HepG2 (cell line): Measurements from ENCODE around the gene RPL18. TPM values are rescaled to one million over a fixed set of nuclear protein-coding genes. Genes with fewer than 3 reads are reported as not detected.

ENCODE experiments used
- ASH2L ChIP-seq: fragments of 300-600, 200-600 bp; sonication (generic); IDR thresholded peaks from 2 replicates; pipeline ENCODE4 v1.7.0; 2017; ENCODE audit warnings: low read depth, mild to moderate bottlenecking, moderate library complexity, mixed read lengths, low read length; ENCODE audit not compliant: insufficient read length
- CCAR2 ChIP-seq: fragments of 200-400 bp; formaldehyde crosslinking; optimal IDR thresholded peaks from 2 replicates; pipeline ENCODE3; 2018; ENCODE audit warnings: low read depth, mild to moderate bottlenecking, low read length, moderate library complexity
- CSRNP1 ChIP-seq: sonication (generic); formaldehyde crosslinking; IDR thresholded peaks from 2 replicates; pipeline ENCODE4 v1.8.1; 2023; ENCODE audit warnings: mild to moderate bottlenecking, missing genetic modification reagents
- HNF4G ChIP-seq, 2 experiments: sonication (generic) in 1 of 2; formaldehyde crosslinking in 1 of 2; IDR thresholded peaks; 2 replicates each; pipeline versions ENCODE4 v1.4.0 to v1.6.1; 2011 to 2020; ENCODE audit warnings: borderline replicate concordance in 2 of 2, low read depth in 2 of 2, mild to moderate bottlenecking in 2 of 2, low read length in 1 of 2, missing genetic modification reagents in 1 of 2, moderate library complexity in 1 of 2
- ISL2 ChIP-seq: sonication (generic); formaldehyde crosslinking; IDR thresholded peaks from 2 replicates; pipeline ENCODE4 v1.5.0; 2020; ENCODE audit warnings: missing genetic modification reagents
- KDM1A ChIP-seq: IDR thresholded peaks from 2 replicates; pipeline ENCODE4 v1.6.1; 2016; ENCODE audit warnings: missing compliant biosample characterization
- MAFF ChIP-seq: IDR thresholded peaks from 2 replicates; pipeline ENCODE4 v1.6.1; 2011; ENCODE audit warnings: low read depth, low read length, improper control_type of control experiment
- POGZ ChIP-seq: sonication (generic); formaldehyde crosslinking; IDR thresholded peaks from 2 replicates; pipeline ENCODE4 v1.4.0; 2020; ENCODE audit warnings: mild to moderate bottlenecking, missing genetic modification reagents
- SATB2 ChIP-seq: sonication (generic); formaldehyde crosslinking; IDR thresholded peaks from 2 replicates; pipeline ENCODE4 v1.5.0; 2020; ENCODE audit warnings: missing genetic modification reagents
- SMAD1 ChIP-seq: sonication (generic); formaldehyde crosslinking; IDR thresholded peaks from 2 replicates; pipeline ENCODE4 v1.4.0; 2020; ENCODE audit warnings: missing genetic modification reagents, low read depth, mild to moderate bottlenecking, borderline replicate concordance
- SOX5 ChIP-seq: IDR thresholded peaks from 2 replicates; pipeline ENCODE4 v1.6.1; 2016; ENCODE audit warnings: borderline replicate concordance
- SRSF4 ChIP-seq: fragments of 200-400 bp; formaldehyde crosslinking; IDR thresholded peaks from one replicate; pipeline ENCODE4 v1.6.1; 2018; ENCODE audit warnings: mild to moderate bottlenecking, low read depth, low read length, moderate library complexity; ENCODE audit not compliant: poor library complexity, severe bottlenecking
- STAT5B ChIP-seq: sonication (generic); formaldehyde crosslinking; IDR thresholded peaks from 2 replicates; pipeline ENCODE4 v1.4.0; 2020; ENCODE audit warnings: missing genetic modification reagents
- SYNCRIP ChIP-seq: fragments of 200-400 bp; formaldehyde crosslinking; IDR thresholded peaks from 2 replicates; pipeline ENCODE4 v1.6.1; 2018; ENCODE audit warnings: mild to moderate bottlenecking, low read depth, low read length; ENCODE audit not compliant: insufficient read depth
- ZBTB38 ChIP-seq: sonication (generic); formaldehyde crosslinking; IDR thresholded peaks from 2 replicates; pipeline ENCODE4 v1.5.1; 2020; ENCODE audit warnings: mild to moderate bottlenecking, missing genetic modification reagents
- ZMYM2 ChIP-seq: sonication (generic); formaldehyde crosslinking; IDR thresholded peaks from 2 replicates; pipeline ENCODE4 v1.8.0; 2022; ENCODE audit warnings: mild to moderate bottlenecking, missing genetic modification reagents
- ZNF207 ChIP-seq: fragments of 450-650 bp; IDR thresholded peaks from 2 replicates; pipeline ENCODE4 v1.6.1; 2016; ENCODE audit warnings: antibody characterized with exemption, borderline replicate concordance
- ZNF782 ChIP-seq: sonication (generic); formaldehyde crosslinking; IDR thresholded peaks from 2 replicates; pipeline ENCODE4 v1.4.0; 2020; ENCODE audit warnings: missing genetic modification reagents, mild to moderate bottlenecking, borderline replicate concordance
- ZSCAN9 ChIP-seq: IDR thresholded peaks from 2 replicates; pipeline ENCODE4 v1.6.1; 2016; ENCODE audit warnings: borderline replicate concordance
- polyA plus RNA-seq, 8 experiments: library from polyadenylated mRNA; depleted of rRNA in 3 of 8; stranded (reverse) in 7 of 8; unstranded in 1 of 8; fragments of >200 nt; fragmentation: Illumina TruSeq in 4 of 8; extraction: Trizol in 4 of 8; gene quantifications; 2 replicates each; pipeline versions ENCODE4 v1.2.1 to v1.2.3, GENCODE V29; 2011 to 2016; ENCODE audit warnings: low read depth in 4 of 8, missing spikeins in 1 of 8, mixed read lengths in 1 of 8; ENCODE audit not compliant: insufficient read depth in 1 of 8
- total RNA-seq, 5 experiments: library from RNA; depleted of rRNA; stranded (reverse); fragments of >200 nt; fragmentation: Illumina TruSeq; extraction: Trizol; gene quantifications; 2 replicates each; pipeline ENCODE4 v1.2.3, GENCODE V29; 2016; ENCODE audit warnings: low read depth in 1 of 5
- TF ChIP-seq, protein P1 (sequence below): sonication (generic); formaldehyde crosslinking; IDR thresholded peaks from one replicate; pipeline ENCODE4 v1.5.1; 2020; ENCODE audit warnings: mild to moderate bottlenecking, missing genetic modification reagents; ENCODE audit errors: not compliant biosample characterization

RPL18 gene
- total and polyA plus RNA-seq, 2 of the 13 experiments (the other 11 are each of a cell fraction or from before 2014, with no cell fraction given): 1,485 to 1,639 TPM

- TF ChIP-seq ASH2L (no peak), CSRNP1 (CRISPR knock-in tag) (peak; percentile 40; the same call in 1 of the 2 replicates), MAFF (no peak), ZSCAN9 (CRISPR knock-in tag) (no peak), ZBTB38 (CRISPR knock-in tag) (no peak), POGZ (CRISPR knock-in tag) (no peak), ISL2 (CRISPR knock-in tag) (no peak), STAT5B (CRISPR knock-in tag) (no peak), HNF4G (IDR thresholded peaks at IDR 0.05; ENCODE audit: borderline replicate concordance, low read depth, low read length) (peak; percentile 79; the same call in 1 of the 2 replicates), HNF4G (CRISPR knock-in tag; IDR thresholded peaks at IDR 0.05; ENCODE audit: borderline replicate concordance, low read depth) (no peak), ZMYM2 (CRISPR knock-in tag) (no peak), SRSF4 (no peak), KDM1A (CRISPR knock-in tag) (no peak), SOX5 (CRISPR knock-in tag) (peak; percentile 75), SATB2 (CRISPR knock-in tag) (no peak), CCAR2 (no peak), ZNF207 (no peak), SMAD1 (CRISPR knock-in tag) (no peak; the same call in 1 of the 2 replicates), SYNCRIP (no peak), ZNF782 (CRISPR knock-in tag) (no peak)
- TF ChIP-seq, protein P1, sequence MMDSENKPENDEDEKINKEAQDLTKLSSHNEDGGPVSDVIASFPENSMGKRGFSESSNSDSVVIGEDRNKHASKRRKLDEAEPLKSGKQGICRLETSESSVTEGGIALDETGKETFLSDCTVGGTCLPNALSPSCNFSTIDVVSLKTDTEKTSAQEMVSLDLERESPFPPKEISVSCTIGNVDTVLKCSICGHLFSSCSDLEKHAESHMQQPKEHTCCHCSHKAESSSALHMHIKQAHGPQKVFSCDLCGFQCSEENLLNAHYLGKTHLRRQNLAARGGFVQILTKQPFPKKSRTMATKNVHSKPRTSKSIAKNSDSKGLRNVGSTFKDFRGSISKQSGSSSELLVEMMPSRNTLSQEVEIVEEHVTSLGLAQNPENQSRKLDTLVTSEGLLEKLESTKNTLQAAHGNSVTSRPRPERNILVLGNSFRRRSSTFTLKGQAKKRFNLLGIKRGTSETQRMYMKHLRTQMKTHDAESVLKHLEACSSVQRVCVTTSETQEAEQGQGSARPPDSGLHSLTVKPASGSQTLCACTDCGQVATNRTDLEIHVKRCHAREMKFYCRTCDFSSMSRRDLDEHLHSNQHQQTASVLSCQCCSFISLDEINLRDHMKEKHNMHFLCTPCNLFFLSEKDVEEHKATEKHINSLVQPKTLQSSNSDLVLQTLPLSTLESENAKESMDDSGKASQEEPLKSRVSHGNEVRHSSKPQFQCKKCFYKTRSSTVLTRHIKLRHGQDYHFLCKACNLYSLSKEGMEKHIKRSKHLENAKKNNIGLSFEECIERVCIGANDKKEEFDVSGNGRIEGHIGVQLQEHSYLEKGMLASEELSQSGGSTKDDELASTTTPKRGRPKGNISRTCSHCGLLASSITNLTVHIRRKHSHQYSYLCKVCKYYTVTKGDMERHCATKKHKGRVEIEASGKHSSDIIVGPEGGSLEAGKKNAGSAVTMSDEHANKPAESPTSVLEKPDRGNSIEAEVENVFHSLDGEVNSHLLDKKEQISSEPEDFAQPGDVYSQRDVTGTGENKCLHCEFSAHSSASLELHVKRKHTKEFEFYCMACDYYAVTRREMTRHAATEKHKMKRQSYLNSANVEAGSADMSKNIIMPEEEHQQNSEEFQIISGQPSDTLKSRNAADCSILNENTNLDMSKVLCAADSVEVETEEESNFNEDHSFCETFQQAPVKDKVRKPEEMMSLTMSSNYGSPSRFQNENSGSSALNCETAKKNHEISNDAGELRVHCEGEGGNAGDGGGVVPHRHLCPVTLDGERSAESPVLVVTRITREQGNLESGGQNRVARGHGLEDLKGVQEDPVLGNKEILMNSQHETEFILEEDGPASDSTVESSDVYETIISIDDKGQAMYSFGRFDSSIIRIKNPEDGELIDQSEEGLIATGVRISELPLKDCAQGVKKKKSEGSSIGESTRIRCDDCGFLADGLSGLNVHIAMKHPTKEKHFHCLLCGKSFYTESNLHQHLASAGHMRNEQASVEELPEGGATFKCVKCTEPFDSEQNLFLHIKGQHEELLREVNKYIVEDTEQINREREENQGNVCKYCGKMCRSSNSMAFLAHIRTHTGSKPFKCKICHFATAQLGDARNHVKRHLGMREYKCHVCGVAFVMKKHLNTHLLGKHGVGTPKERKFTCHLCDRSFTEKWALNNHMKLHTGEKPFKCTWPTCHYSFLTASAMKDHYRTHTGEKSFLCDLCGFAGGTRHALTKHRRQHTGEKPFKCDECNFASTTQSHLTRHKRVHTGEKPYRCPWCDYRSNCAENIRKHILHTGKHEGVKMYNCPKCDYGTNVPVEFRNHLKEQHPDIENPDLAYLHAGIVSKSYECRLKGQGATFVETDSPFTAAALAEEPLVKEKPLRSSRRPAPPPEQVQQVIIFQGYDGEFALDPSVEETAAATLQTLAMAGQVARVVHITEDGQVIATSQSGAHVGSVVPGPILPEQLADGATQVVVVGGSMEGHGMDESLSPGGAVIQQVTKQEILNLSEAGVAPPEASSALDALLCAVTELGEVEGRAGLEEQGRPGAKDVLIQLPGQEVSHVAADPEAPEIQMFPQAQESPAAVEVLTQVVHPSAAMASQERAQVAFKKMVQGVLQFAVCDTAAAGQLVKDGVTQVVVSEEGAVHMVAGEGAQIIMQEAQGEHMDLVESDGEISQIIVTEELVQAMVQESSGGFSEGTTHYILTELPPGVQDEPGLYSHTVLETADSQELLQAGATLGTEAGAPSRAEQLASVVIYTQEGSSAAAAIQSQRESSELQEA (CRISPR knock-in tag): no peak
These were observed 8.4 kb upstream of the RPL18 start (continued) for GRCh38 chr19:48627201-48627864.
